ENCODE measurements around the gene KMT2B. TPM values are rescaled to one million over a fixed set of nuclear protein-coding genes. Genes with fewer than 3 reads are reported as not detected.

KMT2B gene
- total and polyA plus RNA-seq, 2 experiments from 2014 or later, result 15.8 to 49.8 TPM

DNA sequence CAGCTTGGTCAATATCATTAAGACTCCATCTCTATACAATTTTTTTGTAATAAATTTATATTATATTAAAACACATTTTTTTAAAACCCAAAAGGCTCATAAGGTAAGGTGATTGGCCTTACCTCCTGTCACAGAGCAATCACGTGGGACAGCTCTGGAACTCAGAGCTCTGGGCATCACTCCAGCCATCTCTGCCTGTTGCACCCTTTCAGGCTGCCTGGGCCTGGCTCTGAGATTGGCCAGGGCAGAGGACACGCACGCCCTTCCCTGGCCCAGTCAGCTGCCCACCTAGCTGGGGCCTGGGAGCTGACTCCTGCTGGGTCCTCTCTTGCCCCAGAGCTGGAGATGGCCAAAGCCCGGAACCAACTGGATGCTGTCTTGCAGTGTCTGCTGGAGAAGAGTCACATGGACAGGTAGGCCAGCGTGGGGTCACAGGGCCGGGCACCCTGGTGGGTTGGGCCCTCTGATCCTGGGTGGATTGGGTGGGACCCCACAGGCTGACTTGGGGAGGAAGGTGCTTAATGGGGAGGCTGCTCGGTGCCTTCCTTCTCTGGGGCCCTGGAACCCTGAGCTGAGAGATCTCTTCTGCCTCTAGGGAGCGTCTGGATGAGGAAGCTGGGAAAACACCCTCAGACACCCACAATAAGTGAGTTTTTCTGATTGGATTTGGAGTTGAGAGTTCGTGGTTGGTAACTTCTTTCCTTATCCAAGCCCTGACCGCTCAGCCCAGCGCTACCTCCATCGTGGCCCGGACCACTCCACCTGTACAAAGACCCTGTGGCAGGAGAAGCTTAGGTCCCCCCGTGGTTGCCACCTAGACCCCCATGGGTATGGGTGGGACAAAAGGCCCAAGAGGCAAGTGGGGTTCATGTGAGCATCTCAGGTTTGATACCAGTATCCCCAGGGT, 34.3 kb downstream of the KMT2B start (continued):
- TF ChIP-seq EZH2 (IDR thresholded peaks at IDR 0.05; ENCODE audit: low read depth, unreplicated experiment), result no peak
- TF ChIP-seq, protein P1, sequence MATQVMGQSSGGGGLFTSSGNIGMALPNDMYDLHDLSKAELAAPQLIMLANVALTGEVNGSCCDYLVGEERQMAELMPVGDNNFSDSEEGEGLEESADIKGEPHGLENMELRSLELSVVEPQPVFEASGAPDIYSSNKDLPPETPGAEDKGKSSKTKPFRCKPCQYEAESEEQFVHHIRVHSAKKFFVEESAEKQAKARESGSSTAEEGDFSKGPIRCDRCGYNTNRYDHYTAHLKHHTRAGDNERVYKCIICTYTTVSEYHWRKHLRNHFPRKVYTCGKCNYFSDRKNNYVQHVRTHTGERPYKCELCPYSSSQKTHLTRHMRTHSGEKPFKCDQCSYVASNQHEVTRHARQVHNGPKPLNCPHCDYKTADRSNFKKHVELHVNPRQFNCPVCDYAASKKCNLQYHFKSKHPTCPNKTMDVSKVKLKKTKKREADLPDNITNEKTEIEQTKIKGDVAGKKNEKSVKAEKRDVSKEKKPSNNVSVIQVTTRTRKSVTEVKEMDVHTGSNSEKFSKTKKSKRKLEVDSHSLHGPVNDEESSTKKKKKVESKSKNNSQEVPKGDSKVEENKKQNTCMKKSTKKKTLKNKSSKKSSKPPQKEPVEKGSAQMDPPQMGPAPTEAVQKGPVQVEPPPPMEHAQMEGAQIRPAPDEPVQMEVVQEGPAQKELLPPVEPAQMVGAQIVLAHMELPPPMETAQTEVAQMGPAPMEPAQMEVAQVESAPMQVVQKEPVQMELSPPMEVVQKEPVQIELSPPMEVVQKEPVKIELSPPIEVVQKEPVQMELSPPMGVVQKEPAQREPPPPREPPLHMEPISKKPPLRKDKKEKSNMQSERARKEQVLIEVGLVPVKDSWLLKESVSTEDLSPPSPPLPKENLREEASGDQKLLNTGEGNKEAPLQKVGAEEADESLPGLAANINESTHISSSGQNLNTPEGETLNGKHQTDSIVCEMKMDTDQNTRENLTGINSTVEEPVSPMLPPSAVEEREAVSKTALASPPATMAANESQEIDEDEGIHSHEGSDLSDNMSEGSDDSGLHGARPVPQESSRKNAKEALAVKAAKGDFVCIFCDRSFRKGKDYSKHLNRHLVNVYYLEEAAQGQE (IDR thresholded peaks at IDR 0.05; ENCODE audit: unreplicated experiment), result no peak

DNA sequence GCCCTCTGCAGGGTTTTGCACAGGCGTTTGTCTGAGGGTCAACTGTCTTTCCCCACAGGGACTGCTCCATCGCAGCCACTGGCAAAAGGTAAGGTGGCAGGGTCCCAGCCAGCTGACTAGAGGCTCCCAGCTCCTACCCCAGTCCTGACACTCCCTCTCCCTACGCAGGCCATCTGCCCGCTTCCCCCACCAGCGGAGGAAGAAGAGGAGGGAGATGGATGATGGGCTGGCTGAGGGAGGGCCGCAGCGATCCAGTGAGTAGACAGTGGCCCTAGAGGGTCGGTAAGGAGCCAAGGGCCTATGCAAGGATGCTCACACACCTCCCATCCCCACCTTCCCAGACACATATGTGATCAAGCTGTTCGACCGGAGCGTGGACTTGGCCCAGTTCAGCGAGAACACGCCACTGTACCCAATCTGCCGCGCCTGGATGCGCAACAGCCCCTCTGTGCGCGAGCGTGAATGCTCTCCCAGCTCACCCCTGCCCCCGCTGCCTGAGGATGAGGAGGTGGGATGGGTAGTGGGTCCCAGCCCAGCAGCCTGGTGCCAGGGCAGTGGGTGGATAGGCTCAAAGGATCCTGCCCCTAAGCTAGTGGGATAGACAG, 35.0 kb downstream of the KMT2B start:
- Mint-ChIP-seq H3K36me3 (ENCODE audit: low read depth) (no peaks in the 10 kb centered on the region), H3K4me1 (peaks cover 18% of the 10 kb centered on the region), H3K27me3 (ENCODE audit: insufficient read depth, low read depth, poor library complexity) (peaks cover 34% of the 10 kb centered on the region), H3K4me3 (no peak overlapping the region), H3K27ac (no peak overlapping the region), H3K9me3 (no peaks in the 10 kb centered on the region; the same call in 2 of the 3 replicates)
- Histone ChIP-seq H3K27ac (ENCODE audit: low read depth) (no peak overlapping the region), H3K9me2 (ENCODE audit: insufficient read depth) (no peaks in the 10 kb centered on the region), H3K4me3 (no peak overlapping the region), H3K4me2 (no peak overlapping the region), H3K79me2 (replicated peaks; ENCODE audit: insufficient read depth) (no peaks in the 10 kb centered on the region), H3K27me3 (ENCODE audit: insufficient read depth) (peaks cover 28% of the 10 kb centered on the region), H3K4me1 (ENCODE audit: insufficient read depth) (peaks cover 10% of the 10 kb centered on the region), H4K20me1 (replicated peaks; ENCODE audit: insufficient read depth) (no peaks in the 10 kb centered on the region), H3F3A (replicated peaks; ENCODE audit: low read depth) (0 out of 2 replicates have a peak, but pooled peaks cover 6% of the 10 kb centered on the region), H2AFZ (no peak overlapping the region), H3K36me3 (ENCODE audit: insufficient read depth) (no peaks in the 10 kb centered on the region)
- ATAC-seq (no peak), DNase-seq (ENCODE audit: low spot score) (no peak)
- TF ChIP-seq CREB1 (CRISPR knock-in tag; IDR thresholded peaks at IDR 0.05; ENCODE audit: low read depth) (no peak), EZH2phosphoT487 (IDR thresholded peaks at IDR 0.05; ENCODE audit: unreplicated experiment) (no peak)
- TF ChIP-seq, protein P2, sequence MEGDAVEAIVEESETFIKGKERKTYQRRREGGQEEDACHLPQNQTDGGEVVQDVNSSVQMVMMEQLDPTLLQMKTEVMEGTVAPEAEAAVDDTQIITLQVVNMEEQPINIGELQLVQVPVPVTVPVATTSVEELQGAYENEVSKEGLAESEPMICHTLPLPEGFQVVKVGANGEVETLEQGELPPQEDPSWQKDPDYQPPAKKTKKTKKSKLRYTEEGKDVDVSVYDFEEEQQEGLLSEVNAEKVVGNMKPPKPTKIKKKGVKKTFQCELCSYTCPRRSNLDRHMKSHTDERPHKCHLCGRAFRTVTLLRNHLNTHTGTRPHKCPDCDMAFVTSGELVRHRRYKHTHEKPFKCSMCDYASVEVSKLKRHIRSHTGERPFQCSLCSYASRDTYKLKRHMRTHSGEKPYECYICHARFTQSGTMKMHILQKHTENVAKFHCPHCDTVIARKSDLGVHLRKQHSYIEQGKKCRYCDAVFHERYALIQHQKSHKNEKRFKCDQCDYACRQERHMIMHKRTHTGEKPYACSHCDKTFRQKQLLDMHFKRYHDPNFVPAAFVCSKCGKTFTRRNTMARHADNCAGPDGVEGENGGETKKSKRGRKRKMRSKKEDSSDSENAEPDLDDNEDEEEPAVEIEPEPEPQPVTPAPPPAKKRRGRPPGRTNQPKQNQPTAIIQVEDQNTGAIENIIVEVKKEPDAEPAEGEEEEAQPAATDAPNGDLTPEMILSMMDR (conservative IDR thresholded peaks at IDR 0.05; ENCODE audit: low read depth in 2 of 2), result no peak
- TF ChIP-seq, protein P3, sequence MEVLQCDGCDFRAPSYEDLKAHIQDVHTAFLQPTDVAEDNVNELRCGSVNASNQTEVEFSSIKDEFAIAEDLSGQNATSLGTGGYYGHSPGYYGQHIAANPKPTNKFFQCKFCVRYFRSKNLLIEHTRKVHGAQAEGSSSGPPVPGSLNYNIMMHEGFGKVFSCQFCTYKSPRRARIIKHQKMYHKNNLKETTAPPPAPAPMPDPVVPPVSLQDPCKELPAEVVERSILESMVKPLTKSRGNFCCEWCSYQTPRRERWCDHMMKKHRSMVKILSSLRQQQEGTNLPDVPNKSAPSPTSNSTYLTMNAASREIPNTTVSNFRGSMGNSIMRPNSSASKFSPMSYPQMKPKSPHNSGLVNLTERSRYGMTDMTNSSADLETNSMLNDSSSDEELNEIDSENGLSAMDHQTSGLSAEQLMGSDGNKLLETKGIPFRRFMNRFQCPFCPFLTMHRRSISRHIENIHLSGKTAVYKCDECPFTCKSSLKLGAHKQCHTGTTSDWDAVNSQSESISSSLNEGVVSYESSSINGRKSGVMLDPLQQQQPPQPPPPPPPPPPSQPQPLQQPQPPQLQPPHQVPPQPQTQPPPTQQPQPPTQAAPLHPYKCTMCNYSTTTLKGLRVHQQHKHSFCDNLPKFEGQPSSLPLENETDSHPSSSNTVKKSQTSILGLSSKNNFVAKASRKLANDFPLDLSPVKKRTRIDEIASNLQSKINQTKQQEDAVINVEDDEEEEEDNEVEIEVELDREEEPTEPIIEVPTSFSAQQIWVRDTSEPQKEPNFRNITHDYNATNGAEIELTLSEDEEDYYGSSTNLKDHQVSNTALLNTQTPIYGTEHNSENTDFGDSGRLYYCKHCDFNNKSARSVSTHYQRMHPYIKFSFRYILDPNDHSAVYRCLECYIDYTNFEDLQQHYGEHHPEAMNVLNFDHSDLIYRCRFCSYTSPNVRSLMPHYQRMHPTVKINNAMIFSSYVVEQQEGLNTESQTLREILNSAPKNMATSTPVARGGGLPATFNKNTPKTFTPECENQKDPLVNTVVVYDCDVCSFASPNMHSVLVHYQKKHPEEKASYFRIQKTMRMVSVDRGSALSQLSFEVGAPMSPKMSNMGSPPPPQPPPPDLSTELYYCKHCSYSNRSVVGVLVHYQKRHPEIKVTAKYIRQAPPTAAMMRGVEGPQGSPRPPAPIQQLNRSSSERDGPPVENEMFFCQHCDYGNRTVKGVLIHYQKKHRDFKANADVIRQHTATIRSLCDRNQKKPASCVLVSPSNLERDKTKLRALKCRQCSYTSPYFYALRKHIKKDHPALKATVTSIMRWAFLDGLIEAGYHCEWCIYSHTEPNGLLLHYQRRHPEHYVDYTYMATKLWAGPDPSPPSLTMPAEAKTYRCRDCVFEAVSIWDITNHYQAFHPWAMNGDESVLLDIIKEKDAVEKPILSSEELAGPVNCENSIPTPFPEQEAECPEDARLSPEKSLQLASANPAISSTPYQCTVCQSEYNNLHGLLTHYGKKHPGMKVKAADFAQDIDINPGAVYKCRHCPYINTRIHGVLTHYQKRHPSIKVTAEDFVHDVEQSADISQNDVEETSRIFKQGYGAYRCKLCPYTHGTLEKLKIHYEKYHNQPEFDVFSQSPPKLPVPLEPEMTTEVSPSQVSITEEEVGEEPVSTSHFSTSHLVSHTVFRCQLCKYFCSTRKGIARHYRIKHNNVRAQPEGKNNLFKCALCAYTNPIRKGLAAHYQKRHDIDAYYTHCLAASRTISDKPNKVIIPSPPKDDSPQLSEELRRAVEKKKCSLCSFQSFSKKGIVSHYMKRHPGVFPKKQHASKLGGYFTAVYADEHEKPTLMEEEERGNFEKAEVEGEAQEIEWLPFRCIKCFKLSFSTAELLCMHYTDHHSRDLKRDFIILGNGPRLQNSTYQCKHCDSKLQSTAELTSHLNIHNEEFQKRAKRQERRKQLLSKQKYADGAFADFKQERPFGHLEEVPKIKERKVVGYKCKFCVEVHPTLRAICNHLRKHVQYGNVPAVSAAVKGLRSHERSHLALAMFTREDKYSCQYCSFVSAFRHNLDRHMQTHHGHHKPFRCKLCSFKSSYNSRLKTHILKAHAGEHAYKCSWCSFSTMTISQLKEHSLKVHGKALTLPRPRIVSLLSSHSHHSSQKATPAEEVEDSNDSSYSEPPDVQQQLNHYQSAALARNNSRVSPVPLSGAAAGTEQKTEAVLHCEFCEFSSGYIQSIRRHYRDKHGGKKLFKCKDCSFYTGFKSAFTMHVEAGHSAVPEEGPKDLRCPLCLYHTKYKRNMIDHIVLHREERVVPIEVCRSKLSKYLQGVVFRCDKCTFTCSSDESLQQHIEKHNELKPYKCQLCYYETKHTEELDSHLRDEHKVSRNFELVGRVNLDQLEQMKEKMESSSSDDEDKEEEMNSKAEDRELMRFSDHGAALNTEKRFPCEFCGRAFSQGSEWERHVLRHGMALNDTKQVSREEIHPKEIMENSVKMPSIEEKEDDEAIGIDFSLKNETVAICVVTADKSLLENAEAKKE (CRISPR knock-in tag; IDR thresholded peaks at IDR 0.05), result no peak
- TF ChIP-seq, protein P1 (IDR thresholded peaks at IDR 0.05; ENCODE audit: unreplicated experiment), result no peak
